Type B pancreatic cell (in vitro differentiated cells): ENCODE results near the gene OPHN1. TPM values are rescaled to one million over a fixed set of nuclear protein-coding genes. Genes with fewer than 3 reads are reported as not detected.

Experiments used
- DNase-seq: peaks from one replicate; pipeline ENCODE4 v3.0.0; 2021; ENCODE audit warnings: mixed read lengths; ENCODE audit not compliant: unreplicated experiment; ENCODE audit errors: extremely low spot score
- H3K27ac Mint-ChIP-seq: 2 replicates; pipeline ENCODE4 v1.8.0; 2021; ENCODE audit warnings: mild to moderate bottlenecking, mixed read lengths
- H3K27me3 Mint-ChIP-seq: 2 replicates; pipeline ENCODE4 v1.8.0; 2021; ENCODE audit warnings: mixed read lengths
- H3K36me3 Mint-ChIP-seq: 2 replicates; pipeline ENCODE4 v1.8.0; 2021; ENCODE audit warnings: mixed read lengths
- H3K4me1 Mint-ChIP-seq: one replicate; pipeline ENCODE4 v1.8.0; 2021; ENCODE audit warnings: mixed read lengths; ENCODE audit not compliant: unreplicated experiment
- H3K4me3 Mint-ChIP-seq: 2 replicates; pipeline ENCODE4 v1.8.0; 2021; ENCODE audit warnings: mild to moderate bottlenecking, mixed read lengths
- H3K9me3 Mint-ChIP-seq: 2 replicates; pipeline ENCODE4 v1.8.0; 2021; ENCODE audit warnings: mixed read lengths
- CTCF ChIP-seq: fragments of 200-600 bp; sonication (generic); conservative IDR thresholded peaks from 2 replicates; pipeline ENCODE4 v1.5.0; 2021; ENCODE audit warnings: antibody characterized with exemption, mild to moderate bottlenecking
- total RNA-seq: library from RNA; stranded (reverse); gene quantifications from 2 replicates; pipeline ENCODE4 v1.2.1, GENCODE V29; 2021; ENCODE audit warnings: low replicate concordance

OPHN1 gene
- total RNA-seq, 1 donor from 2014 or later = 7.4 TPM

DNA sequence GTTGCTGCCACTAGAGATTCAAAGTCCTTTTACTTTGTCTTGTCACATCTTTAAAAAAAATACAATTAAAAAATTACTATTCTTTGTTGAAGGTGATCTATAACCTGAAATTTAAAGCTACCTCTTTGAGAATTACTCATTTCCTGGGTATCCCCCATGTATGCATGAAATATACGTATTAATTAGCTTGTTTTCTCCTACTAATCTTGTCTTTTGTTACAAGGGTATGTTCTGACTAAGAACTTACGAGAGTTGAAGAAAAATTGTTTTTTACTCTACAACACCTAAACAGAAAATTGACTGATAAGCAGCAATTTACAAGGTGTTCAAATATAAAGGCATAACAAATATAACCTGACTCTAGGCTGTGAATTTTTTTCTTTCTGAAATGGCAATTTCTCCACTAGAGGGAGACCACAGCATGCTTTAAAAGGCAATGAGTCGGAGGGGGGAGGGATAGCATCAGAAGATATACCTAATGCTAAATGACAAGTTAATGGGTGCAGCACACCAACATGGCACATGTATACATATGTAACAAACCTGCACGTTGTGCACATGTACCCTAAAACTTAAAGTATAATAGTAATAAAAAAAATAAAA, 249.6 kb downstream of the OPHN1 start:
- TF ChIP-seq CTCF = peak; percentile 72
- DNase-seq = no peak
- Mint-ChIP-seq H3K27ac (no peak overlapping the region), H3K4me3 (no peak overlapping the region), H3K27me3 (no peaks in the 10 kb centered on the region), H3K9me3 (no peaks in the 10 kb centered on the region), H3K36me3 (peaks cover 4% of the 10 kb centered on the region), H3K4me1 (no peaks in the 10 kb centered on the region)

DNA sequence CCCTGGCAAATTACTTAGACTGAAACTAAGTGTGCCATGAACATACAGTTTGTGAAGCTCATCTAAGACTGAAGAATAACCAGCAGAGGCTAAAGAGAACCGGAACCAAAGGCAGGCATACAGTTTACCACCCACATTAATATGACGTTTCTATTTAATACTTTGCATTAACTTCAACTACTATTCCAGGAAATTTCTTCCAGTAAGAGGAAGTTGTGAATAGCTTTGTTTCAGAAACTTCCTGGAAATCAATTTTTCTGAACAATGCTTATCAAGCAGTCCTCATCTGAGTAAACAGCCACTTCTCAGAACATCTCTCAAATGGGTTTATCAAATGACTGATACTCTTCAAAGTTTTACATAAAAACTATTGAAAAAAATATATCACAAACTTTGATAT, 252.7 kb downstream of the OPHN1 start:
- no peaks in the 10 kb centered on the region for H3K9me3 Mint-ChIP-seq
- no peaks in the 10 kb centered on the region for H3K4me1 Mint-ChIP-seq
- no peak for DNase-seq
- no peak overlapping the region for H3K27ac Mint-ChIP-seq
- H3K4me3 Mint-ChIP-seq = no peak overlapping the region
- peaks cover 4% of the 10 kb centered on the region for H3K36me3 Mint-ChIP-seq
- TF ChIP-seq CTCF = no peak
- no peaks in the 10 kb centered on the region for H3K27me3 Mint-ChIP-seq

GRCh38 chrX:68179355-68179754, 253.9 kb downstream of the OPHN1 start:
- H3K9me3 Mint-ChIP-seq = no peaks in the 10 kb centered on the region
- no peaks in the 10 kb centered on the region for H3K27me3 Mint-ChIP-seq
- H3K27ac Mint-ChIP-seq = no peak overlapping the region
- peaks cover 4% of the 10 kb centered on the region for H3K36me3 Mint-ChIP-seq
- no peaks in the 10 kb centered on the region for H3K4me1 Mint-ChIP-seq
- H3K4me3 Mint-ChIP-seq = no peak overlapping the region
- TF ChIP-seq CTCF = no peak
- DNase-seq = no peak

DNA sequence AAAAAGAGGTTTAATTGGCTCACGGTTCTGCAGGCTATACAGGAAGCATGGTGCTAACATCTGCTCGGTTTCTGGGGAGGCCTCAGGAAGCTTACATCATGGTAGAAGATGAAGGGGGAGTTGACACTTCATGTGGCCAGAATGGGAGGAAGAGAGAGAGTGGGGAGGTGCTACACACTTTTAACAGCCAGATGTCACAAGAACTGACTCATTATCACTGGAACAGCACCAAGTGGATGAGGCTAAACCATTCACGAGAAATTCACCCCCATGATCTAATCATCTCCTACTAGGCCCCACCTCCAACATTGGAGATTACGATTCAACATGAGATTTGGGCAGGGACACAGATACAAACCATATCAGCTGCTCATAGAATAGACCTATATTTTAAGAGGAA, 255.8 kb downstream of the OPHN1 start:
- DNase-seq = no peak
- no peak for TF ChIP-seq CTCF
- H3K4me3 Mint-ChIP-seq = no peak overlapping the region
- no peak overlapping the region for H3K27ac Mint-ChIP-seq
- H3K9me3 Mint-ChIP-seq = no peaks in the 10 kb centered on the region
- H3K27me3 Mint-ChIP-seq = no peaks in the 10 kb centered on the region
- H3K4me1 Mint-ChIP-seq = no peaks in the 10 kb centered on the region
- H3K36me3 Mint-ChIP-seq = peaks cover 4% of the 10 kb centered on the region

DNA sequence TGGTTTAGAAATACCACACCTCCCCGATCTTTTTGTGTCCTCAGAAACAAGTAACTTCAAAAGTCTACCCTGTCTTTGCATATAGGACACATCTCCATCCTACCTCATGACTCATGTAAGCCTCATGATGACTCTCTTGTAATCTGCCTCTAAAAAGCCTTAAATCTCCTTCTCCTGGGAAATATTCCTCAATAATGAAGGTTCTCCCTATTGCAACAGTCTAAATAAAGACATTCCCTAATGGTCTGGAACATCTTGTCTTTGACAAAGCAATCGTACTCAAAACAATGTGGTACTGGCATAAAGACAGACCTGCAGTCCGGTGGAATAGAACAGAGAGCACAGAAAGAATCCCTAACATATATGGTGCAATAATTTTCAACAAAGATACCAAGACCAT, 257.7 kb downstream of the OPHN1 start:
- no peak overlapping the region for H3K4me3 Mint-ChIP-seq
- TF ChIP-seq CTCF = no peak
- DNase-seq = no peak
- H3K4me1 Mint-ChIP-seq = no peaks in the 10 kb centered on the region
- no peak overlapping the region for H3K27ac Mint-ChIP-seq
- H3K27me3 Mint-ChIP-seq = no peaks in the 10 kb centered on the region
- H3K9me3 Mint-ChIP-seq = no peaks in the 10 kb centered on the region
- no peaks in the 10 kb centered on the region for H3K36me3 Mint-ChIP-seq

DNA sequence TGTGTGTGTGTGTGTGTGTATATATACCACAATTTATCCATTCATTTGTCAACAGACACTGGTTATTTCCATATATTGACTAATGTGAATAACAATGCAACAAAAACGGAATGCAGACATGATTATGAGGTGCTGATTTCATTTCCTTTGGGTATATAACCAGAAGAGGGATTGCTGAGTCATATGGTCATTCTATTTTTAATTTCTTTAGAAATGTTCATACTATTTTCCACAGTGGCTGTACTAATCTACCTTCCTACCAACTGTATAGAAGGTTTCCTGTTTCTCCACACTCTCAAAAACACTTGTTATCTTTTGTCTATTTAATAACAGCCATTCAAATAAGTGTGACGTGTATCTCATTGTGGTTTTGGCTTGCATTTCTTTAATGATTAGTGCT, 269.9 kb downstream of the OPHN1 start:
- no peak for DNase-seq
- H3K27me3 Mint-ChIP-seq = no peaks in the 10 kb centered on the region
- H3K27ac Mint-ChIP-seq = no peak overlapping the region
- no peaks in the 10 kb centered on the region for H3K36me3 Mint-ChIP-seq
- no peaks in the 10 kb centered on the region for H3K4me1 Mint-ChIP-seq
- no peak for TF ChIP-seq CTCF
- H3K9me3 Mint-ChIP-seq = no peaks in the 10 kb centered on the region
- H3K4me3 Mint-ChIP-seq = no peak overlapping the region
